Activated naive CD4-positive, alpha-beta T cell treated with anti-CD3 and anti-CD28 coated beads, Interleukin-2, amount 50 U/mL, for 24 hours (primary cell): Measurements from ENCODE around the gene RPE65.
"Not testable (repeated sequence)": the region's sequence is repeated elsewhere in the genome, so short reads cannot be mapped to it uniquely, and the experiment has no call there.

Source experiments
- H3K27ac Mint-ChIP-seq: one replicate; pipeline ENCODE4 v1.8.0; 2021; ENCODE audit warnings: mild to moderate bottlenecking, mixed read lengths
- H3K27me3 Mint-ChIP-seq: one replicate; pipeline ENCODE4 v1.8.0; 2021; ENCODE audit warnings: mixed read lengths
- H3K36me3 Mint-ChIP-seq: one replicate; pipeline ENCODE4 v1.8.0; 2021; ENCODE audit warnings: mixed read lengths
- H3K4me1 Mint-ChIP-seq: one replicate; pipeline ENCODE4 v1.8.0; 2021; ENCODE audit warnings: mixed read lengths
- H3K4me3 Mint-ChIP-seq: one replicate; pipeline ENCODE4 v1.8.0; 2021; ENCODE audit warnings: mild to moderate bottlenecking, mixed read lengths
- H3K9me3 Mint-ChIP-seq: one replicate; pipeline ENCODE4 v1.8.0; 2021; ENCODE audit warnings: mixed read lengths

Gene RPE65

DNA sequence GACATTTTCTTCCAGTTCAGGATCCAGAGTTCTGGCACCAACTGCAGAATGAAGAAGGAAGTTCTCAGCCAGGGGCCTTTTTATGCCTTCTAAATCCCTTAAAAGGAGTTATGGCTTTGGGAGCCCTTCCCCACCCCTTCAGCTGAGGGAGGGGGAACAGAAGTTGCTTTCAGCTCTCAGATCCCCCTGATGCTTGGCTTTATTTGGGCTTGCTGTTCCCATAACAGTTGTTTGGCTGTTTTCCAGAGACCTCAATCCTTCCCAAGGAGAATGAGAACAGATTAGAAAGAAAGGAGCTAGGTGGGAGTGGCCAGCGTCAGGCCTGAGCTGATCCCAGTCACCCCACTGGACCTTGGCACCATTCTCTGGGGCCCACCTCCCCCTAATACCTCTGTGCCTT, at the start of gene RPE65:
TSS of gene RPE65 (minus strand) at position 54 of the 400 bp plus-strand sequence. CDS start at position 5, 49 bp downstream.
- H3K27me3 Mint-ChIP-seq, result no peaks in the 10 kb centered on the region
- no peak within 1 kb of the TSS for H3K27ac Mint-ChIP-seq
- H3K4me3 Mint-ChIP-seq, result no peak within 1 kb of the TSS
- no peaks in the 10 kb centered on the region for H3K4me1 Mint-ChIP-seq
- H3K9me3 Mint-ChIP-seq, result no peaks in the 10 kb centered on the region
- H3K36me3 Mint-ChIP-seq, result no peaks in the 10 kb centered on the region

DNA sequence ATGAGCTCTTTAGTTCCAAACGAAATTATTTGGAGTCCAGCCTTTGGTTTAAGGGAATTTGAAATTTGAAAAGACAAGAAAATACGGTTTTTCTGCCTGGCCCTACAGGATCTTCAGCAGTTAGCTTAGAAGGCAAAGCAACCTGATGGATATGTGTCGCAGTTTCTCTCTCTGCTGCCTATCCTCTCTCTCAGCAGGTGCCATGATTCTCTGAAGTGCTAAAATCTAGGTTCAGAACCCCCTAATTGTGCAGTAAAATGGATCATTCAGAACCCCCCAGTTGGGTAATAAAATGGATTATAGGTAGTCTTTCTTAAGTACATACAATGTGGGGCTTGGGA, 47.6 kb upstream of the RPE65 start:
- Mint-ChIP-seq H3K27me3 (peaks cover 15% of the 10 kb centered on the region), H3K27ac (no peak overlapping the region), H3K36me3 (no peaks in the 10 kb centered on the region), H3K9me3 (no peaks in the 10 kb centered on the region), H3K4me1 (peaks cover 13% of the 10 kb centered on the region), H3K4me3 (peak overlapping the region; percentile 80)

DNA sequence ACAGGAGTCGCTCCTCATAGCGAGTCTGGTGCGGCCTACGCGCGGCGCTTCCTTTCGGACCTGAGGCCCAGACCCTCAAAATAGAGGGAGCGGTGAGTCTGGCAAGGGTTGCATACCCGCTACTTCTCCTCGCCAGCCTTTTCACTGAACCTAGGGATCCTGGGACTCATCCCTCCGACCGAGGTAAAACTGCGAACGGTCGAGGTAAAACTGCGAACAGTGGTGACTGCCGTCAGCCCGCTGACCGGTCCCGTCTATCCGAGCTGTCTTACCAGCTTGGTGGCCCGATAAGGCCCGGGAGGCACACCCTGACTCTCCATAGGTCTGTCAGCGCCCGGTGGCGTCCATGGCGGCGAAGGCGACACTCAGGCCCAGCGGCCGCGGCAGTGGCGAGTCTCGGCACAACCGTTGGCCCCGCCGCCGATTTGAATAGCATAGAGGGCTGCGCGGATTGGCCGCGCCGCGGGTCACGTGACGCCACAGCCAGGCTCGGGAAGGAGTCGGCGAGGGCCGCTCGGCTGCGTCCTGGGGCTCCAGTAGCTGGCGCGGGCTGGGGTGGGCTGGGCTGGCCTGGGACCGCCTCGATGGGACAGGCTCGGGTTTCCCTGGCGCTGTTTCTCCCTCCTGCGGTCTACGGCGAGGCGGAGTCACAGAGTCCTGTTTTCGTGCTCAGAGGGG, 47.1 kb upstream of the RPE65 start, which contains the start of gene DEPDC1:
TSS of gene DEPDC1 (minus strand) at position 403 of the 678 bp plus-strand sequence. CDS start at position 320, 83 bp downstream.
- H3K36me3 Mint-ChIP-seq, result no peaks in the 10 kb centered on the region
- peaks cover 15% of the 10 kb centered on the region for H3K27me3 Mint-ChIP-seq
- H3K4me1 Mint-ChIP-seq, result peaks cover 13% of the 10 kb centered on the region
- H3K4me3 Mint-ChIP-seq, result peak within 1 kb of the TSS; percentile 80
- H3K27ac Mint-ChIP-seq, result no peak within 1 kb of the TSS
- H3K9me3 Mint-ChIP-seq, result no peaks in the 10 kb centered on the region

DNA sequence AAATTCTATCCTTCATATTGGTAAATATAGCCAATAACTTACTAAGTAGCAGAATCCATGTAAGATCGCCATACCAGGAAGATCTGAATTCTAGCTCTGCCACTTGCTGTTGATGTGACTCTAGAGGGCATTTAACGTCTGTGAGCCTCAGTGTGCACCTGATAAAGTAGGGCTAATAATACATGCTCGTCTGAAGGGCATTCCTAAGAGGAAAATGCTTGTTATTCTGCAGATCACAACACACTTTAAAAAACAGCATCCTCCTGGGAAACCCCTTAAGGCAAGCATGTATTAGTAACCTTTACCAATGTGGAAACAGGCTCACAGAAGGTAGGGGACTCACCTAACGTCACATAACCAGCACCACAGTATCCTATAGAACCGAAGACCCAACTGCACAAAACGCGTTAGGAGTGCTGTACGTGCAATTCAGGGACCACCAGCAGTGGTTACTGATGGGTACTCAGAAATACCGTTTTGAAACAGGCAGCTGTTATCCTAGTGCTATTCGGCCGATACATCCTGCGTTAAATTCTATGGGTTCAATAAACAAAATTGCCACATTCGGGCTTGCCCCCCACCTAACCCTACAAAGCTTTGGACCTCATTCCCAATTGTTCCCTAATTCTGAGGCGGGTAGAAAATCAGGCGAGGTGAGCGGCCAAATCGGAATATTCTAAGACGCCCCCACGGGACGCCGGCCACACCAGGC, 46.4 kb upstream of the RPE65 start:
- Mint-ChIP-seq H3K9me3 (no peaks in the 10 kb centered on the region), H3K4me1 (peaks cover 13% of the 10 kb centered on the region), H3K36me3 (no peaks in the 10 kb centered on the region), H3K27me3 (peaks cover 15% of the 10 kb centered on the region), H3K4me3 (peak overlapping the region; percentile 80), H3K27ac (no peak overlapping the region)

DNA sequence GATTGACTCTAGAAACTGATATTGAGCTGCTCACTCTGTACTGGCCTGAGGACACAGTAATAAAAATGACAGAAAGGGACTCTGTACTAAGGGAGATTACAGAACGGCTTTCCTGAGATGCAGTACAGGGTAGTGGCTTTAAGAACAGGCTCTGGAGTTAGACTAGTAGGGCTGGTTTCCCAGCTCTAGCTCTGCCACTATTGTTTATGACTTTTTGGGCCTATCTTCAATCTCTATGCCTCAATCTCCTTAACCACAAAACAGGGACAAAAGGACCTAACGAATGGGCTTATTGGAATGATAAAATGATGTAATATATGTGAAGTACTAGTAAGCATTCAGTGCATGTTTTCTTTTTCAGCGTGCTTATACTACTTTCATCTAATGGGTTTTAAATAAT, 45.8 kb upstream of the RPE65 start:
- Mint-ChIP-seq H3K27ac (no peak overlapping the region), H3K36me3 (no peaks in the 10 kb centered on the region), H3K9me3 (no peaks in the 10 kb centered on the region), H3K27me3 (peaks cover 15% of the 10 kb centered on the region), H3K4me1 (peaks cover 13% of the 10 kb centered on the region), H3K4me3 (peak overlapping the region; percentile 80)

DNA sequence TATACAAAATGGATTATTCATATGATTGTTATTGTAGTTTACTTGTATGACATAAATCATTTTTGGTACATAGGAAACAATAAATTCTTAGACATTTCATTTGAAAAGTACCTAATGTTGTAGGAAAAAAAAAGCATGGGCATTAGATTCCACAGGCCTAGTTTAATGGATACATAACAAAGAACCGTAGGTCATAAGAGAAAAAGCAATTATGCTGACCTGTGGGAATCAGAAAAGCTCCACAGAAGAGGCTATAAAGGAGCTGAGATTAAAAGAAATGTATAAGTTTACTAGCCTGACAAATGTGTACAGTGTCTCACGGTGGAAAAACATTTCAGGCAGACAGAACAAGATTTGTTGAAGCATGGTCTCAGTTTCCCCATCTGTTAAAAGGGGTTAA, 43.4 kb upstream of the RPE65 start:
- Mint-ChIP-seq H3K27ac (no peak overlapping the region), H3K27me3 (peaks cover 13% of the 10 kb centered on the region), H3K36me3 (no peaks in the 10 kb centered on the region), H3K4me1 (peaks cover 13% of the 10 kb centered on the region), H3K9me3 (no peaks in the 10 kb centered on the region), H3K4me3 (no peak overlapping the region)

DNA sequence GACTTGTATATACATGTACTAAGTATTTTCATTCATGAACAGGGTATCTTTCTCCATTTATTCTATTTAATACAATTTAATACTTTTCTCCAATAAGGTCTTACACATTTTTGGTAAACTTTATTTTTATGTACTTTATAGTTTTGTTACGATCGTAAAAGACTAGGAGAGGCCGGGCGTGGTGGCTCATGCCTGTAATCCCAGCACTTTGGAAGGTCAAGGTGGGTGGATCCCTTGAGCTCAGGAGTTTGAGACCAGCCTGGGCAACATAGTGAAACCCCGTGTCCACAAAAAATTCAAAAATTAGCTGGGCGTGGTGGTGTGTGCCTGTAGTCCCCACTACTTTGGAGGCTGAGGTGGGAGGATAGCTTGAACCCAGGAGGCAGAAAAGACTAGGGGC, 42.5 kb upstream of the RPE65 start:
- H3K4me1 Mint-ChIP-seq, result peaks cover 13% of the 10 kb centered on the region
- H3K4me3 Mint-ChIP-seq, H3K27me3 Mint-ChIP-seq, H3K27ac Mint-ChIP-seq, H3K9me3 Mint-ChIP-seq, H3K36me3 Mint-ChIP-seq: not testable (repeated sequence)

DNA sequence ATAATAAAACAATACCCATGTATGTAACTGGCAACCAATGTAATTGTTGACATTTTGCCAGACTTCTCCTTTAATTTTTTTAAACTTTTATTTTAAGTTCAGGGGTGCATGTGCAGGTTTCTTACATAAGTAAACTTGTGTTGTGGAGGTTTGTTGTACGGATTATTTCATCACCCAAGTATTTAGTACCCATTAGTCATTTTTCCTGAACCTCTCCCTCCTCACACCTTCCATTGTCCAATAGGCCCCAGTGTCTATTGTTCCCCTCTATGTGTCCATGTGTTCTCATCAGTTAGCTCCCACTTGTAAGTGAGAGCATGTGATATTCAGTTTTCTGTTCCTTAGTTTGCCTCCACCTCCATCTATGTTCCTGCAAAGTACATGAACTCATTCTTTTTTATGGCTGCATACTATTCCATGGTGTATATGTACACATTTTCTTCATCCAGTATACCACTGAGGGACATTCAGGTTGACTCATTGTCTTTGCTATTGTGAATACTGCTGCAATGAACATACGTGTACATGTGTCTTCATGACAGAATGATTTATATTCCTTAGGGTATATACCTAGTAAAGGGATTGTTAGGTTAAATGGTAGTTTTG, 40.4 kb upstream of the RPE65 start:
- Mint-ChIP-seq H3K4me1 (no peaks in the 10 kb centered on the region), H3K27ac (no peak overlapping the region), H3K27me3 (peaks cover 1% of the 10 kb centered on the region), H3K9me3 (no peaks in the 10 kb centered on the region), H3K4me3 (no peak overlapping the region), H3K36me3 (no peaks in the 10 kb centered on the region)

DNA sequence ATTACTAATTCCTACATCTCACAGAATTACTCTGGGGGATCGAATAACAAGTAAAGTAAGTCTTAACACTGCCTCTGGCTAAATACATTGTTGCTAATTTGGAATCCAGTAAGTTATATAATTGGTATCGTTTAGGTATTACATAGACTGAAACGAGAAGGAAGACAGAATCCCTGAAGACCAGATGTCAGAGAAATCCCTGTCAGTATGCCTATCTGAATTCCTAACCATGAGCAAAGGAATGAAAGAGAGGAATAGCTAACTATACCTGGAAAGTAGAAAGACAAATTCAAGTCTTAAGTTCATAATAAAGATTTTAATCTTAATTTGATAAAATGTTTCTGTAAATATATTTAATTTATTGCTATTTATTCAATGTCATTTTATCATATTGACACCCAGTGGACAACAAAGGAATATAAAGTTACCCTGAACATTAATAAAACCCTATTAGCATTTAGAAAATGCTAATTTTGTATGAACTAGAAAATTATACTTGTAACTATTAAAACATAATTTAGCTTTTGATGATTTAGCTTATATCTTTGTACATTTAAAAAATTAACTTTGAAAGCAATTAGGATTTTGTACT, 35.8 kb upstream of the RPE65 start:
- no peaks in the 10 kb centered on the region for H3K4me1 Mint-ChIP-seq

DNA sequence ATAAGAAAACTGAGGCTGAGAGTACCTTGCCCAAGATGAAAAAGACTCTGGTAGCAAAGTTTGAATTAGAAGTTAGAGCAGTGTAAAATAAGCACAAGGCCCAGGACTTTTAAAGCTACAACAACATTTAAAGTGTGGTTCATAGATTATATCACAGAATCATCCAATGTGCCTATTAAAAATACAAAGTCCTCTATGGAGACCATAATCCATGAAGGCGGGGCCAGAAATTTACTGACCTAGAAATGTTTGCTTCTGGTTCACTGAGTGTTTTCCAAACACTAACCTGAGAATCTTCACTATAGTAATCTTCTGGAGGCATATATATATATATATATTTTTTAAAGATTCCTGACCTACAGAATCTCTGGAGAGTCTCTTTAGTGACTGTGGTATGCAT, 34.9 kb upstream of the RPE65 start:
- H3K36me3 Mint-ChIP-seq, result no peaks in the 10 kb centered on the region
- H3K27ac Mint-ChIP-seq, result no peak overlapping the region
- H3K4me3 Mint-ChIP-seq, result no peak overlapping the region
- no peaks in the 10 kb centered on the region for H3K27me3 Mint-ChIP-seq
- H3K4me1 Mint-ChIP-seq, result no peaks in the 10 kb centered on the region
- no peaks in the 10 kb centered on the region for H3K9me3 Mint-ChIP-seq

More for the DNA sequence above, 35.8 kb upstream of the RPE65 start:
- Mint-ChIP-seq H3K27ac (no peak overlapping the region), H3K9me3 (no peaks in the 10 kb centered on the region), H3K36me3 (no peaks in the 10 kb centered on the region), H3K4me3 (no peak overlapping the region), H3K27me3 (no peaks in the 10 kb centered on the region)

DNA sequence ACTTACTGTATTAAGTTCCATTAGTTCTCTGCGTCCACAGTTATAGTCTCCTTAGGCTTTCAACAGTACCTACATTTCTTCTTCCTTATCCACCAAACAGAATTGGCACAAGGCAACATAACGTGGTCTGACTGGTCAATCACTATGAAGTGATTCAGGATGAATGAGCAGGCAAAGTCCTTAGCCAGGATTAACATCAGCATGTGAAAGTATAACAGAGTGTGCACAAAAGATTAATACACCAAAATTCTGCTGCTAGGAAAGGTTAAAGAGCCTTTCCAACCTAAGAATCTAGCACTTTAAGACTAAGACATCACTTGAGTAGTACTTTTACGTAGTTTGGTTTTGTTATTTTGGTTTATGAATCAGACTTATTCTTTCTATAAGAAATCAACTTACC, 31.3 kb upstream of the RPE65 start:
- H3K9me3 Mint-ChIP-seq, result no peaks in the 10 kb centered on the region
- no peaks in the 10 kb centered on the region for H3K36me3 Mint-ChIP-seq
- no peak overlapping the region for H3K4me3 Mint-ChIP-seq

DNA sequence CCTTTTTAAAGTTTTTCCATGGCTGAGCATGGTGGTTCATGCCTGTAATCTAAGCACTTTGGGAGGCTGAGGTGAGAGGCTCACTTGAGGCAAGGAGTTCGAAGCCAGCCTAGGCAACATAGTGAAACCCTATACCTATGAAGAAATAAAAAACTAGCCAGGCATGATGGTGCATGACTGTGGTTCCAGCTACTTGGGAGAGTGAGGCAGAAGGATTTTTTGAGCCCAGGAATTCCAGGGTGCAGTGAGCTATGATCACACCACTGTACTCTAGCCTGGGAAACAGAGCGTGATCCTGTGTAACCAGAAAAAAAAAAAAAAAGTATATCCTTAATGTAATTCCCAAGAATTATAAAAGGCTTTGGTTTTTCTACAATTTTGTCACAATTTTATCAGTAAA, 29.7 kb upstream of the RPE65 start:
- Mint-ChIP-seq H3K27me3 (no peaks in the 10 kb centered on the region), H3K27ac (no peak overlapping the region), H3K4me1 (no peaks in the 10 kb centered on the region), H3K4me3 (no peak overlapping the region), H3K36me3 (no peaks in the 10 kb centered on the region), H3K9me3 (no peaks in the 10 kb centered on the region)

More for the DNA sequence above, 31.3 kb upstream of the RPE65 start:
- no peaks in the 10 kb centered on the region for H3K27me3 Mint-ChIP-seq
- no peaks in the 10 kb centered on the region for H3K4me1 Mint-ChIP-seq
- no peak overlapping the region for H3K27ac Mint-ChIP-seq

DNA sequence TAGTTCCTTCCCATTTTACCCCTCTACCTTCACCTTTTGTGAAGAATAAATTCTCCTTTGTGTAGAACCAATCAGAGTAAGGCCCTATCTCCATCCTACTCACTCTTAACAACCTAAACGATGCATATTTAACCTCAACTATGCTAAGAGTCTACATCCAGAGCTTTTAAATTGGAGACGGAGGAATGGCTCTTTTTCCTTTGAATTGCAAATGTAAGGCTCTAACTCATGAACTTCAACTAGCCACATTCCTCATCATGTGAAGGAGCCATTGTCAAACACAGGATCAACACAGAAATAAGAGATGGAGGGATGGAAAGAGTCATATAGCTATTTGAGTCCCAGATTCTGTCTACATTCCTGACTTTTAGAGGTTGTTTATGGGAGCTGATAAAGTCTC, 28.9 kb upstream of the RPE65 start:
- Mint-ChIP-seq H3K27ac (no peak overlapping the region), H3K4me1 (no peaks in the 10 kb centered on the region), H3K9me3 (no peaks in the 10 kb centered on the region), H3K27me3 (no peaks in the 10 kb centered on the region), H3K4me3 (no peak overlapping the region), H3K36me3 (no peaks in the 10 kb centered on the region)

DNA sequence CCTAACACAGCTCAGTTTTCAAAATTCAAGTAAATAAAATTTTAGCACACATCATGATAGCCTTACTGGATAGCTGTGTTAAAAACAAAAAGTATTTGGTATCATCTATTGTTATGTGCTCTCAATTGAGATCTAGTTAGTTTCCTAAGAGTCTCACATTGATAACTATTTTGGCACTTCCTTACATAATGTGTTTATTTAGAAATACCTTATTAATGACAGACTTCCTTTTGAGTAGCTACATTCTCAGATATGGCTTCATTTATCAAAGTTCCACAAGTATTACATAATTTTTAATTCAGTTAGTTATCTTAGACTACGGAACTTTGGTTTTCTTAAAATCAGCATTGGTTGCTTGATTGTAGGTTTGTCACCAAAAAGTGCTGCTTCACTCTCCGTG, 26.9 kb upstream of the RPE65 start:
- H3K27me3 Mint-ChIP-seq, H3K27ac Mint-ChIP-seq, H3K9me3 Mint-ChIP-seq, H3K36me3 Mint-ChIP-seq, H3K4me1 Mint-ChIP-seq, H3K4me3 Mint-ChIP-seq: not testable (repeated sequence)

DNA sequence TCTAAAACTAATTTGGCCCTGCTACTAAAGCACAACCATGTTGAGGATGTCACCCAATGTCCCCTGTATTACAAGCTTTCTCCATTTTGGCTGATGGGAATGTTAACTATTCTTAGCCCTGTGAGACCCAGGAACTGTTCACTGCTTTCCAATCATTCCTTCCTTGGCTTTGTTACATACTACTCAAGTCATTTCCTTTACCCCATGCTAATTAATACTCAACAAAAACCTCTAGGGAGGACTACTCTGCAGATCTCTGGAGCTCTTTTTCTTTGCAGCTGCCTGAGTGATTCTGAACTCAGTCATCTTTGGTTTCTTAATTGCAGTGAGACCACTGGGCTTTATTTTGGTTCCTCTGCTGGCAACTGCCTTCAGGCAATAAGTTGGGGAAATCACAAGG, 23.3 kb upstream of the RPE65 start:
- Mint-ChIP-seq H3K27me3 (no peaks in the 10 kb centered on the region), H3K4me3 (no peak overlapping the region), H3K4me1 (no peaks in the 10 kb centered on the region), H3K36me3 (no peaks in the 10 kb centered on the region), H3K9me3 (peaks cover 7% of the 10 kb centered on the region), H3K27ac (no peak overlapping the region)

DNA sequence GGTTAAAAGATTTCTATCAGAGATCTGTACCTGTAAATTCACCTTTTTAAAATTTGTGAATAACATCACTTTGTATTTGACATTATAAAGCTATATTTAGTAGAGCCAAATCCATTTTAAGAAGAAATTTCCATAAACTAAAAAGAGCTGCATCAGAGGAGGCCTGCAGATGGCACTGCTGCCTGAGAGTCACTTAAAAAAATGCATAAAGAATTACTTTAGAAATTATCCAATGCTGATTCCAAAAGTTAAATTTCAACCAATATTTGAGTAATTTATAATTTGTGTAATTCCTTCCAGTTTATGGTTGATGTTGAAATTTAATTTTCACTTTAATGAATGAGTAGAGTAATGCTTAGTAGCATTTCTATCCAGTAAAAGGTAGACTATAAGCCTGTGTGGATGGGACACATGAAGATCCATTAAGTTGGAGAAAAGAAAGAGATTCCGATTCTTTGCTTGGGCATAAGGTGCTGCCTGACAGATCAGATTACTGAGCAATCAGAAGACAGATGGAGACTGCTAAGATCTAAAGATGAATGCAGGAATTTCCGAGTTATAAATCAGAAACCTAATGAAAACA, 20.7 kb upstream of the RPE65 start:
- no peaks in the 10 kb centered on the region for H3K4me1 Mint-ChIP-seq
- peaks cover 2% of the 10 kb centered on the region for H3K27me3 Mint-ChIP-seq
- no peak overlapping the region for H3K27ac Mint-ChIP-seq
- H3K36me3 Mint-ChIP-seq, result no peaks in the 10 kb centered on the region
- no peak overlapping the region for H3K4me3 Mint-ChIP-seq
- peaks cover 7% of the 10 kb centered on the region for H3K9me3 Mint-ChIP-seq
